Measurements from ENCODE around the gene SMIM5. TPM values are rescaled to one million over a fixed set of nuclear protein-coding genes. Genes with fewer than 3 reads are reported as not detected.

SMIM5 gene
- total and polyA plus RNA-seq, 4 donors = 2.1 to 5.8 (median 2.8) TPM

DNA sequence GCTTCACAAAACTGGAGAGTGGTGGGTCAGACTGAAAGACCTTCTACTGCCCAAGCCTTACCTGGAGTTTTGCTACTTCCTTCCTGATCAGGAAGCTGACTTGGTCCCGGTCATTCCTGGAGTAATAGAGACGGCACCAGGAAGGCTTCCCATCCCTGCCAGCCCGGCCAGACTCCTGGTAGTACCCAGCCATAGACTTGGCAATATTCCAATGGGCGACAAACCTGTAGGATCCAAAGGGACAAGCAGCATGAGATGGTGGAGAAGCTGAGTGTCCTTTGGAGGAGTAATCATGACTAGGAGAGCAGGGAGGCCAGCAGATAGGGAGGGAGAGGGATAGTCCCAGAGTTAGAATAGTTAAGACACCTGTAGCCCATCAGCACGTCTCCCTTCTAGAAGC, 25.0 kb downstream of the SMIM5 start:
- 91% methylated on average over 4 of the region's 5 CpGs for WGBS (ENCODE audit: insufficient coverage)
- Histone ChIP-seq H3K9me3 (ENCODE audit: control insufficient read depth, insufficient read depth, low read length) (no peaks in the 10 kb centered on the region), H3K4me3 (ENCODE audit: low read depth, low read length) (no peak overlapping the region), H3K4me1 (ENCODE audit: control insufficient read depth, insufficient read depth, low read length) (peaks cover 16% of the 10 kb centered on the region), H3K36me3 (ENCODE audit: control insufficient read depth, insufficient read depth, low read length) (peaks cover 66% of the 10 kb centered on the region), H3K27ac (ENCODE audit: low read depth, low read length) (no peak overlapping the region), H3K27me3 (ENCODE audit: control insufficient read depth, insufficient read depth, low read length) (no peaks in the 10 kb centered on the region)
- DNase-seq (ENCODE audit: low read depth in 4 of 6, low spot score in 6 of 6) = no peak

DNA sequence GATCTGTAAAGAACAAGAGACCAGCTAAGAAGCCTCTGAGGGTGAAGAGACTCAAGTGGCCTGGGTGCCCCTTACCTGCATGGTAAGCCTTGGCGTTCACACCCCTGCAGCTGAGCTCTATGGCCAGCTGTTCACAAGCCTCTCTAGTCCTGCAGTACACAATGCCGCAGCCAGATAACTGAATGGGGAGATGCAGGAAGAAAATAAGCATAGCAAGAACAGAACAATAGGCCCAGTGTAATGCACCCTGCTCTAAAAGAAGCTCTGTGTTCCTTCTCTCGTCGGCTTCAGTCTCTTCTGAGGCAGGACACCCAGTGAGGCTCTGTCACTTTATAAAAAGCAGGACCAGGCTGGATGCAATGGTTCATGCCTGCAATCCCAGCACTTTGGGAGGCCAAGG, 28.3 kb downstream of the SMIM5 start:
- H3K9me3 ChIP-seq (ENCODE audit: control insufficient read depth, insufficient read depth, low read length) = no peaks in the 10 kb centered on the region
- peaks cover 51% of the 10 kb centered on the region for H3K36me3 ChIP-seq (ENCODE audit: control insufficient read depth, insufficient read depth, low read length)
- H3K4me1 ChIP-seq (ENCODE audit: control insufficient read depth, insufficient read depth, low read length) = peaks cover 23% of the 10 kb centered on the region
- no peaks in the 10 kb centered on the region for H3K27me3 ChIP-seq (ENCODE audit: control insufficient read depth, insufficient read depth, low read length)
- H3K27ac ChIP-seq (ENCODE audit: low read depth, low read length) = peak overlapping the region; percentile 29
- no peak overlapping the region for H3K4me3 ChIP-seq (ENCODE audit: low read depth, low read length)
- 60% methylated on average over 4 of the region's 4 CpGs for WGBS (ENCODE audit: insufficient coverage)
- DNase-seq (ENCODE audit: low read depth in 4 of 6, low spot score in 6 of 6) = peak in 2 of 6 donors; percentile 37 to 71

DNA sequence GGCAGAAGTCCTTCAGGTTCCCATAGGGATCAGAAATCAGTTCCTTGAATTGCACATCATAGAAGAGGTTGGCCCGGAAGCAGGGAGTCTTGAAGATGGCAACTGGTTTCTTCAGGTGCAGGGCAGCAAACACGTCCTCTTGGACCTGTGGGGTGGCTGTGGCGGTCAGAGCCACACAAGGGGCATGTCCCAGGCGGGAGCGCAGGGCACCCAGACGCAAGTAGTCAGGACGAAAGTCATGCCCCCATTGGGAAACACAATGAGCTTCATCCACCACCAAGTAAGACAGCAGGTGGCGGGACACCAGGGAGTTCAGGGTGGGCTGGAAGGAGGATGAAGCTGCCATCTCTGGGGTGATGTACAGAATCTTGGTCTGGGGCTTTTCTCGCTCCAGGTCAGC, 29.3 kb downstream of the SMIM5 start:
- H3K36me3 ChIP-seq (ENCODE audit: control insufficient read depth, insufficient read depth, low read length) = peaks cover 41% of the 10 kb centered on the region

DNA sequence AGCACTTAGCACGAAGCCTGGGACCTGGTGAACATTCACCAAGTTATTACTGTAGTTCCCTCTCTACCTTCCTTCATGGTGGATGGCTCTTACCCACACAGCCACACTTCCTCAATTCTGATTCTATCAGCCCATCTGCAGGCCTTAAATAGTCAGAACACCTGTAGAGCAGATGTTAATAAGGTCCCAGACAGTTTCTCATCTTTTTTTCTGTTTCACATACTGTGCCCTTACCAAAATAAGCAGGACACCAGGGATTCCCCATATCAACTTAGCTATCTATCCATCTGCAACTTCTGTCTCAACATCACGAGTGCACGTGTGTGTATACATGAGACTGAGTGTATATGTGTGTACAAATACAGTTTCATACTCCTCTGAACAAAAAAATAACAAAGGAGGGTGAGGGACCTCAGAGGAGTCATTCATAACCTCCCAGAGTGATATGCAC, 30.9 kb downstream of the SMIM5 start:
- H3K27me3 ChIP-seq (ENCODE audit: control insufficient read depth, insufficient read depth, low read length) = no peaks in the 10 kb centered on the region
- peaks cover 23% of the 10 kb centered on the region for H3K4me1 ChIP-seq (ENCODE audit: control insufficient read depth, insufficient read depth, low read length)
- H3K4me3 ChIP-seq (ENCODE audit: low read depth, low read length) = no peak overlapping the region
- WGBS (ENCODE audit: insufficient coverage) = no CpG with 5 or more reads among the region's 3 CpGs
- H3K27ac ChIP-seq (ENCODE audit: low read depth, low read length) = no peak overlapping the region
- no peaks in the 10 kb centered on the region for H3K9me3 ChIP-seq (ENCODE audit: control insufficient read depth, insufficient read depth, low read length)
- DNase-seq (ENCODE audit: low read depth in 4 of 6, low spot score in 6 of 6) = no peak
- H3K36me3 ChIP-seq (ENCODE audit: control insufficient read depth, insufficient read depth, low read length) = peaks cover 36% of the 10 kb centered on the region

More for the DNA sequence above, 29.3 kb downstream of the SMIM5 start:
- WGBS (ENCODE audit: insufficient coverage) = 95% methylated on average over 5 of the region's 9 CpGs
- Histone ChIP-seq H3K4me1 (ENCODE audit: control insufficient read depth, insufficient read depth, low read length) (peaks cover 23% of the 10 kb centered on the region), H3K27me3 (ENCODE audit: control insufficient read depth, insufficient read depth, low read length) (no peaks in the 10 kb centered on the region), H3K9me3 (ENCODE audit: control insufficient read depth, insufficient read depth, low read length) (no peaks in the 10 kb centered on the region), H3K27ac (ENCODE audit: low read depth, low read length) (no peak overlapping the region), H3K4me3 (ENCODE audit: low read depth, low read length) (no peak overlapping the region)
- DNase-seq (ENCODE audit: low read depth in 4 of 6, low spot score in 6 of 6) = no peak

DNA sequence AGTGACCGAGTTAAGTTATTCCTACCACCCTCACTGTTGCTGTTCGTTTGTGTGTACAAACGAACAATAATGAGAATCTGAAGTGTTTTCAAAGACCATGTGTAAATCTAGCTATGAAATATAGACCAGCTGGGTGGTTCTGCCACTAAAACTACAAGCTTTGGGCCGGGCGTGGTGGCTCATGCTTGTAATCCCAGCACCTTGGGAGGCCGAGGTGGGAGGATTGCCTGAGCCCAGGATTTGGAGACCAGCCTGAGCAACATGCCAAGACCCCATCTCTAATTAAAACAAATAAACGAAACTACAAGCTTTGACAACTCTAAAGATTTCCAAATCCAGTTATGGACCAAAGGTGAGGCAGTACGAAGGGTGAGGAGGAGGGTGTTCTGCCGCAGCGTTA, 32.7 kb downstream of the SMIM5 start:
- peaks cover 35% of the 10 kb centered on the region for H3K36me3 ChIP-seq (ENCODE audit: control insufficient read depth, insufficient read depth, low read length)
- H3K9me3 ChIP-seq (ENCODE audit: control insufficient read depth, insufficient read depth, low read length) = no peaks in the 10 kb centered on the region
- peaks cover 23% of the 10 kb centered on the region for H3K4me1 ChIP-seq (ENCODE audit: control insufficient read depth, insufficient read depth, low read length)
- DNase-seq (ENCODE audit: low read depth in 4 of 6, low spot score in 6 of 6) = no peak
- no peak overlapping the region for H3K27ac ChIP-seq (ENCODE audit: low read depth, low read length)
- peak overlapping the region; percentile 91 for H3K4me3 ChIP-seq (ENCODE audit: low read depth, low read length)
- WGBS (ENCODE audit: insufficient coverage) = 100% methylated on average over 1 of the region's 10 CpGs
- H3K27me3 ChIP-seq (ENCODE audit: control insufficient read depth, insufficient read depth, low read length) = no peaks in the 10 kb centered on the region

DNA sequence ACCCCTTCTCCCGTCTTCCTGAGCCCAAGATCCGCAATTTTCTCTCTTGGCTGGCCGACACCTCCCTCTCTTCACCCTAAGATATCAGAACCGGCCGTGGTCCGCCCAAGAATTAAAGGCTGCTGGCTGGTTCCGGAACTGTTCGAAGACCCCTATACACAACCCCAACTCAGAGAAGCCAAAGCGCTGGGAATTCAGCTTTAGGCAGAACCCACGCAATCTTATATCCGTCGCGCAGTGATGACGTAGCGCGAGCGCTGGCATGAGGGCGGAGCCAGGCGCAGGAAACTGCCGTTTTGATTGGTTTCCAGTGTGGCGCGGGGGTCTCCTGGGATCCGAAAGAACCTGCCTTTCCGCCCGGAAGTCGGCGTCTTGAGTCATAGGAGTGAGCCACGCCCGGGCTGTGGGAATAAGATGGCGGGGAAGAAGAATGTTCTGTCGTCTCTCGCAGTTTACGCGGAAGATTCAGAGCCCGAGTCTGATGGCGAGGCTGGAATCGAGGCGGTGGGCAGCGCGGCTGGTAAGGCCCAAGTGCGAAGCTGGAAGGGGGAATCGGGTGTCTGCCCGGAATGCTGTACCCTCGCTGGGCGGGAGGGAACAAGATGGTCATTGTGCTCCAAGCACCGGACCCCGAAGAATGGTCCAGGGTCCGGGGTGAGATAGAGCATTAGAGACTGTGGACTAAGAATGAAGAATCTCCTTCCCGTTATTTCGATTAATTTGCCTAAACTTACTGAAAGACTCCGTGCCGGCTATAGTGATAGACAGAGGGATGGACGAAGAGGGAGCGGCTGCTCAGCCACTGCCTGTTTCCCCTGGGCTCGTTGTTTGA, 33.9 kb downstream of the SMIM5 start, which contains the start of the genes RECQL5 and SAP30BP:
RECQL5 (minus strand) TSS at position 196 of the 832 bp plus-strand sequence. CDS start 597 bp downstream, outside the sequence.
SAP30BP (plus strand) TSS at position 380 of the 832 bp plus-strand sequence; CDS start at position 415, 35 bp downstream.
- H3K4me1 ChIP-seq (ENCODE audit: control insufficient read depth, insufficient read depth, low read length) = peaks cover 11% of the 10 kb centered on the region
- no peaks in the 10 kb centered on the region for H3K9me3 ChIP-seq (ENCODE audit: control insufficient read depth, insufficient read depth, low read length)
- H3K27ac ChIP-seq (ENCODE audit: low read depth, low read length) = peak within 1 kb of the TSS; percentile 81
- H3K27me3 ChIP-seq (ENCODE audit: control insufficient read depth, insufficient read depth, low read length) = no peaks in the 10 kb centered on the region
- WGBS (ENCODE audit: insufficient coverage) = under 1% methylated on average over 51 of the region's 55 CpGs
- DNase-seq (ENCODE audit: low read depth in 4 of 6, low spot score in 6 of 6) = peak; percentile 99 to 100 (median 99)
- peaks cover 31% of the 10 kb centered on the region for H3K36me3 ChIP-seq (ENCODE audit: control insufficient read depth, insufficient read depth, low read length)
- peak within 1 kb of the TSS; percentile 91 for H3K4me3 ChIP-seq (ENCODE audit: low read depth, low read length)

DNA sequence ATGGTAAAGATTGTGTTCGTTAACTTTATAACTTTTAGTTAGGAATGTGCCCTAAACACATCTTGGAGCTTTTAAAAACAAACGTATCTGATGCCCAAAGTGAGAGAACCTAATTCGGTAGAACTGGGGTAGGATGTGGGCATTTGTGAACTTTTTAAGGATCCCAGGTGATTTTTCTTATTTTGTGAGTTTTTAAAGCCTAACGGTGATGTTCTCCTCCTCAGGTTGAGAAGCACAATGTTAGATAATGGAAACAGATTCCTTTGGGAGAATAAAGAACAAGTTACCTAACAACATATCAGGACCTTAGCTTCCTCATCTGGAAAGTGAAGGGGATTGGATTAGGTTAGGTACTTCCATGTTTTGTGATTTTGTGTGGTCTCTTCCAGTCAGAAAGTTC, 34.6 kb downstream of the SMIM5 start:
- H3K36me3 ChIP-seq (ENCODE audit: control insufficient read depth, insufficient read depth, low read length) = peaks cover 31% of the 10 kb centered on the region
- WGBS (ENCODE audit: insufficient coverage) = 0% methylated on average over 3 of the region's 4 CpGs
- no peaks in the 10 kb centered on the region for H3K27me3 ChIP-seq (ENCODE audit: control insufficient read depth, insufficient read depth, low read length)
- H3K9me3 ChIP-seq (ENCODE audit: control insufficient read depth, insufficient read depth, low read length) = no peaks in the 10 kb centered on the region
- H3K4me1 ChIP-seq (ENCODE audit: control insufficient read depth, insufficient read depth, low read length) = peaks cover 7% of the 10 kb centered on the region
- peak overlapping the region; percentile 91 for H3K4me3 ChIP-seq (ENCODE audit: low read depth, low read length)
- no peak overlapping the region for H3K27ac ChIP-seq (ENCODE audit: low read depth, low read length)
- no peak for DNase-seq (ENCODE audit: low read depth in 4 of 6, low spot score in 6 of 6)

DNA sequence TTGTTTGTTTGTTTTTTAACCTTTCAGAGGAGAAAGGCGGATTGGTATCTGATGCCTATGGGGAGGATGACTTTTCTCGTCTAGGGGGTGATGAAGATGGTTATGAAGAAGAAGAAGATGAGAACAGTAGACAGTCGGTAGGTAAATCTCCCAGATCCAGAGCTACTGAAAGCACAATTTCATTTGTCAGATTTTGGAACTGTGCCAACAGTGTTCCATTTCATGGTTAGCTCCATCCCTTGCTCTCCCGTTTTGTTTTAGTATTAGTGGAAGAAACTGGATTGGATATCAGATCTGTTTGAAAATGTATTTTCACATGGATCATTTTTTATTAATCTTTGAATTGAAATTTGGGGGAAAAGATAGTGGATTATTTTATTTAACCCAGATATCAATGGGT, 35.3 kb downstream of the SMIM5 start:
- H3K27ac ChIP-seq (ENCODE audit: low read depth, low read length) = no peak overlapping the region
- H3K27me3 ChIP-seq (ENCODE audit: control insufficient read depth, insufficient read depth, low read length) = no peaks in the 10 kb centered on the region
- DNase-seq (ENCODE audit: low read depth in 4 of 6, low spot score in 6 of 6) = no peak
- peaks cover 35% of the 10 kb centered on the region for H3K36me3 ChIP-seq (ENCODE audit: control insufficient read depth, insufficient read depth, low read length)
- no peak overlapping the region for H3K4me3 ChIP-seq (ENCODE audit: low read depth, low read length)
- H3K4me1 ChIP-seq (ENCODE audit: control insufficient read depth, insufficient read depth, low read length) = peaks cover 7% of the 10 kb centered on the region
- WGBS (ENCODE audit: insufficient coverage) = 91% methylated on average over 3 of the region's 4 CpGs
- H3K9me3 ChIP-seq (ENCODE audit: control insufficient read depth, insufficient read depth, low read length) = no peaks in the 10 kb centered on the region

DNA sequence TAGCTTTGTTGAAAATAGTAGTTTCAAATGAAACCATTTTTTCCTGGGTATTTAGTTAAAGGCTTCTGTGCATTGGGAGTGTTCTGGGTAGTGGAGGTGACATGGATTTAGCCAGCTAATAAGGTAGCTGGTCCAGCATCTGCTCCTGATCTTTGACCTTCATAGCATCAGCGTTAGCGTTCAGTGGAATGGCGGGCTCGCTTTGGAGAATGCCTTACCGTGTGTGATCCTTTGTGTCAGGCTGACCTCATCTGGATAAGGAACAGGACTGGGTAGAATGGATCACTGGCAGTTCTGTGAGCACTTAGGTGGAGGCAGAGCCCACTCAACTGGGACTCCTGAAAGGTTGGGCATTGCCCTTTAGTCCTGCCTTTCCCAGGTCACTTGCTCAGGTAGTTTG, 37.6 kb downstream of the SMIM5 start:
- 90% methylated on average over 5 of the region's 5 CpGs for WGBS (ENCODE audit: insufficient coverage)
- no peaks in the 10 kb centered on the region for H3K9me3 ChIP-seq (ENCODE audit: control insufficient read depth, insufficient read depth, low read length)
- H3K36me3 ChIP-seq (ENCODE audit: control insufficient read depth, insufficient read depth, low read length) = peaks cover 34% of the 10 kb centered on the region
- no peak overlapping the region for H3K4me3 ChIP-seq (ENCODE audit: low read depth, low read length)
- H3K4me1 ChIP-seq (ENCODE audit: control insufficient read depth, insufficient read depth, low read length) = peaks cover 12% of the 10 kb centered on the region
- H3K27ac ChIP-seq (ENCODE audit: low read depth, low read length) = no peak overlapping the region
- DNase-seq (ENCODE audit: low read depth in 4 of 6, low spot score in 6 of 6) = no peak
- H3K27me3 ChIP-seq (ENCODE audit: control insufficient read depth, insufficient read depth, low read length) = no peaks in the 10 kb centered on the region

DNA sequence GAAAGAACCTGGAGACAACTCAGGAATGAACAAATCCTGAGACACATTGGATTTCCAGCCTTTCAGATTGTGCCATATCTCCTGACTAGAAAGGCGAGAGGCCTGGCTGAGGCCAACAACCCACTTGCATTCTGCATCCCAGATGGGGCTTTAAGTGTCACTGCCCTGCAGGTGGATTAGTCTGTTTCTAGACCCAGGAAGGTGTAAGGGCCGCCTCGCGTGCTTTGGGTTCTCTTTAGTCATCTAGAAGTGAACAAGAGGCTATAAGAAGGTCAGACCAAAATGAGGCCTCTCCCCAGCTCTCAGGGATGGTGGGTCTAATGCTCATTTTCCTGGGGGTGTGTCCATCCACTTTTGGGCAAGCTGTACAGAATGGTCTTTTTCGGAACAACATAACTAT, 38.8 kb downstream of the SMIM5 start:
- Histone ChIP-seq H3K27me3 (ENCODE audit: control insufficient read depth, insufficient read depth, low read length) (no peaks in the 10 kb centered on the region), H3K4me1 (ENCODE audit: control insufficient read depth, insufficient read depth, low read length) (peaks cover 6% of the 10 kb centered on the region), H3K4me3 (ENCODE audit: low read depth, low read length) (no peak overlapping the region), H3K36me3 (ENCODE audit: control insufficient read depth, insufficient read depth, low read length) (peaks cover 34% of the 10 kb centered on the region), H3K27ac (ENCODE audit: low read depth, low read length) (no peak overlapping the region), H3K9me3 (ENCODE audit: control insufficient read depth, insufficient read depth, low read length) (no peaks in the 10 kb centered on the region)
- 85% methylated on average over 4 of the region's 5 CpGs for WGBS (ENCODE audit: insufficient coverage)
- no peak for DNase-seq (ENCODE audit: low read depth in 4 of 6, low spot score in 6 of 6)

All from spinal cord (tissue), 10 donors.